Effector CD8-positive, alpha-beta T cell (primary cell): ENCODE data around the gene ADAMTS9.
A peak's percentile ranks its signal among the peaks of the same experiment; 100 is the strongest.

Experiments used
- DNase-seq: peaks from one replicate; lab custom pipeline; 2025; lab: John Stamatoyannopoulos, UW

Gene ADAMTS9

DNA sequence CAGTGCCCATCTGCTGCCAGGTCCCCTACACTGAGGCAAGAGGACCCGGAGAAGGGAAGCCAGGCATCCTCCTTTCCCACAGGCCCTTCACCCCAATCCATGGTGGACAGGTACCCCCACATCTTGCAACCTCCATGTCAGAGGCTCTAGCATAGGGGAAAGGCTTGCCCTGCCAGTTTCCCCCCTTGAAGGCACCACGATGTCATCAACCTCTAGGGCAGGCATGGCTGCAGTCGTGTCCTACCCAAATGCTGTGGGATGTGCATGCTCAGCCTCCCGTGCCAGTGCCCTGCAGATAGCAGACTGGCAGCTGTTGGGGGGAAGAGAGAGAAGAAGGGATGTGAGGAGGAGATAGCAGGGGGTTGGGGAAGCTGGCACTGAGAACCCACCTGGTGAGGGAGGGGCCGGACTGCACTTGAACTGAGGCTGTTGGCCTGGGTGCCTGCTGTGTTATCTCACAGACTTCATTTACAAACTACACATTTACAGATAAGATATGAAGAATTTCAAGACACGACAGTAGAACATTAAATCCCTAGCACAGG lies 197.5 kb downstream of the ADAMTS9 start:
- DNase-seq = no peak

GRCh38 chr3:64489361-64490044 lies 198.3 kb downstream of the ADAMTS9 start:
- no peak for DNase-seq

DNA sequence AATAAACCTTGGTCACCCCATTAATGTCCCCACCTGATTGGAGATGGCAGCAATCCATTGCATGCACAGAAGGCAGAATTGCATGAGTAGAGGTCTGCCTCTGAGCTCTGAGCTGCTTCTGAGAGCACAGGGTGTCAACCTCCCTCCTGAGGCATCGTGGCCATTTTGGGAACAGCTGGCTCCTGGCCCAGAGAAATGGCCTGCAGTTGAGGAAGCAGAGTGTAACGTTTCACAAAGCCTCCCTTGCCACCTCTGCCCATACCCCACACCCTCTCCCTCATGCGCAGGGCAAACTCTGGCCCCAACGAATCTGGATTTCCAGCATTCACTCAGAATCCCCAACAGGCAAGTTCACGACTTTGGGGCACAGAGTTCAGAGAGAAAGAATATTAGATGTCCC lies 198.9 kb downstream of the ADAMTS9 start:
- DNase-seq = no peak

DNA sequence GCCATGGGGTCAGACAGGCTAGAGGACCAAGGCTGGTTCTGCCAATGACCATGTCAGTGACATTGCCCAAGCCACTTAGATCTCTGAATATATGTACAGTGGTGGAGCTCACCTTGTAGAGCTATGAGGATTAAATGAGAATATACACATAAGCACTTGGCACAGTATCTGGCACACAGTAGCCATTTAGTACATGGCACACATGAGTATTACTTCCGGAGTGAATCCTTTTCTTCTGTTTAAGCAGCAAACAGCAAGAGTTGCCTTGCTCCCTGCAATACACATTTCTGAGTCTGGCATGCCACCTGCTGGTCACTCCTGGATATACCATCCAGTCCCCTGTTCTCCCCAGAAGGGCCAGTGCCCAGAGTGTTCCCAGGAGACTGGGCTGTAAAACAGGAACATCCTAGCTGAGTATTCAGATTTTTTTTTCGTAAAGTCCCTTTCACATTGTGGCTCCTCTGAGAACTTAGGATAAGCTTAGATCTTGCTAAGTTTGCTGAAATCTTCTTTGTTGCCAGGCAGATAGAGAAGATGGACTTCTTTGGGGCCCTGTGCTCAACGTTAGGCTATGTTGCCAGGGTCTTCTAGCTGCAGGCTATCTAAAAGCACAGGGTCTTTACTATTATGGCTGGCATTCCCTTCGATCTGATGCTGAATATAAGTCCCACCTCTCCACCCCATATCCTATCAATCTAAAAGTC lies 203.4 kb downstream of the ADAMTS9 start:
- DNase-seq = peak; percentile 22

GRCh38 chr3:64483467-64483866 lies 204.3 kb downstream of the ADAMTS9 start:
- DNase-seq = no peak

DNA sequence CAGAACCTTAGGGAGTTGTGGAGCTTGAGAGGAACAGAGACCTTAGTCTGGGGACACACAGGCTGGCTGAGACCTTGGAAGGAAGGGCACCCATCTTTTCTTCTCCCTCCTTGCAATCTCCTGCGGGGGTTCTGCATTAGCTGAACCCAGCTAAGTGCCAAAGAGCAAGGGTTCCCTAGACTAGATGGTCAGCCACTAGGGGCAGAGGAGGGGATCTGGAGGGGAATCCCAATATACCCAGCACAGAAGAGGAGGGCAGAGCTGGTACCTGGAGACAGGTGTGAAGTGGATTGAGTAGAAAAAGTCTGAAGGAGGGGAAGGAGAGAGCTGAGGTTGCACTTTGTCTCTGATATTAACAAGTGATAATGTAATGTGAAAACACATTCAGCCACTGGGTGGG lies 212.8 kb downstream of the ADAMTS9 start:
- no peak for DNase-seq

- no peak for DNase-seq
Measured at GRCh38 chr3:64473466-64473865, 214.3 kb downstream of the ADAMTS9 start.

- no peak for DNase-seq
Measured at GRCh38 chr3:64470436-64470835, 217.4 kb downstream of the ADAMTS9 start.

DNA sequence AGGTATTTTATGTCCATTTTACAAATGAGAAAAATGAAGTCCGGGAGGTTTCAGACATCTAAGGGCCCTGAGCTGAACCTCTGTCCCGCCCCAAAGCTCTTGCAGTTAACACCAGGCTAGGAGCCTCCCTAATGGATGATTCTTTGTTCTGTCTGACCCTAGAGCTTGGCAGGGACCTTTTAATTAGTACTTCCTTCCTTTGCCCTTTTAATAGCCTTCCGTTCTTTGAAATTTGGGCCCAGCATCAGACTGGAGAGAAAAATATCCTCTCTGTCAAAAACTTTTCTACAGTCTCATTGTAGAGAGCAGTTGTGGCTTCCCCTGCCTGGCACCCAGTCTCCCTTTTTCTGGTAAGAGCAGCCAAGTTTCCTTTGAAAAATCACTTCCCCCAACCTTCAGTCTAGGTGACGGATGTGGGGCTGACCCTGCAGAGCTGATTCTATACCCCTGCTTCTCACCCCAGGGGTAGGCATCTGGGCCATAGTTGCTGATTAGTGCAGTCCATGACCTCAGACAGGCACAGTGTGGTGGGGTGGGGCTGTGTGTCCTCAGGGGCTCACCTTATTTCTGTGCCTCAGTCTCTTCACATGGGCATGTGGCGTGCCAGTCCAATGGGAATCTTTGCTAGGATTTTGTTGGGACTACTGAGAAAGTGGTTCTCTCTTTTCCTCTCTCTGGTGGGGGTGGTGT lies 220.4 kb downstream of the ADAMTS9 start:
- no peak for DNase-seq
